GM21381 (cell line): Measurements from ENCODE around the gene TLE4.

Experiments used
- ATAC-seq: cut with Tn5 transposase; IDR thresholded peaks from one replicate; pipeline ENCODE4 v1.9.1; 2021; ENCODE audit warnings: mild to moderate bottlenecking, moderate library complexity; ENCODE audit not compliant: unreplicated experiment

The TLE4 gene

GRCh38 chr9:79684711-79685575 is 113.2 kb downstream of the TLE4 start:
- no peak for ATAC-seq

DNA sequence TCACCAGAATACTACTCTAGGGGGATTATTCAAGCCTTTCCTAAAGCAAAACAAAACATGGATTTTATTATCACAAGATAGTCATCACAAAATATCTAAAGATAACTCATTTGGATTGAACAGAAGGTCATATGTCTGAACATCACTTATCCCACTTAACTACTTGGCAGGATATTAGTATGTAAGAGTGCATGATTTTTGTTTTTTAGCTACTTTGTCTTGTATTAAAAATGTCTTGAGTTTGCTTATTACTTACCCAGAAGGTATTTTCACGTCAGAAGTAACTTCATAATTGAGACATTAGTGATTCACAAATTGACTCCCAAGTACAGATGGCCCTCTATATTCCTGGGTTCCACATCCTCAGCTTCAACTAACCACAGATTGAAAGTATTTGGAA is 113.8 kb downstream of the TLE4 start:
- ATAC-seq, result no peak

GRCh38 chr9:79686381-79687130 is 114.8 kb downstream of the TLE4 start:
- ATAC-seq, result no peak

- ATAC-seq, result no peak
These were observed 115.3 kb downstream of the TLE4 start for GRCh38 chr9:79687131-79687447.

GRCh38 chr9:79688363-79688762 is 116.6 kb downstream of the TLE4 start:
- no peak for ATAC-seq

- ATAC-seq, result no peak
These were observed 117.8 kb downstream of the TLE4 start for GRCh38 chr9:79689576-79689975.

GRCh38 chr9:79691496-79691895 is 119.7 kb downstream of the TLE4 start:
- ATAC-seq, result no peak

- no peak for ATAC-seq
These were observed 121.2 kb downstream of the TLE4 start for GRCh38 chr9:79692857-79693571.

GRCh38 chr9:79693750-79694149 is 122.0 kb downstream of the TLE4 start:
- no peak for ATAC-seq

- no peak for ATAC-seq
These were observed 122.4 kb downstream of the TLE4 start for GRCh38 chr9:79694208-79694607.

- no peak for ATAC-seq
These were observed 123.1 kb downstream of the TLE4 start for GRCh38 chr9:79694676-79695400.

DNA sequence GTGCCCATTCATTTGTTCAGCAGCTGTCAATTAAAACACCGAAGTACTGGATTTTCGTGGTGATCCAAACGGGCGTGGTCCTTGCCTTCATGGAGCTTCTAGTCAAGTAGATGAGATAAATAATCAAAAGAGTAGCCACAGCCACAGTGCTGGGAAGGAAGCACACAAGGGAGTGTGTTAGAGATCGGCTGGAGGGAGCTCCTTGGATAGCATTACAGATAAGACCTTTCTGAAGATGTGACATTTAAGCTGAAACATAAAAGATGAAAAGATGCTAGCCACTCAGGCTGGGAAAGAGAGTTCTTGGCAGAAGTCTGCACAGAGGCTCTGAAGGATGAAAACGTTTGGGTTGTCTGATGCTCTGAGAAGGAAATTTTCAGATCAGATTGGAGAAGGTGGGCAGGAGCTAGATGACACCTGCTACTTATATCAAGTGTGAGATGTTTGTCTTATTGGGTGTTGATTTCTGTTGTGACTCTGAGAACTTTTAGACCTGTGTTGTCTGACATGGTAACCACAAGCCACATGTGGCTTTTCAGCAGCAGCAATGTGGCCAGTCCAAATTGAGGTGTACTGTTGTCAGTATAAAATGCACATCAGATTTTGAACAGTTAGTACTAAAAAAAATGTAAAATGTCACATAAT is 123.9 kb downstream of the TLE4 start:
- peak; percentile 58 for ATAC-seq

DNA sequence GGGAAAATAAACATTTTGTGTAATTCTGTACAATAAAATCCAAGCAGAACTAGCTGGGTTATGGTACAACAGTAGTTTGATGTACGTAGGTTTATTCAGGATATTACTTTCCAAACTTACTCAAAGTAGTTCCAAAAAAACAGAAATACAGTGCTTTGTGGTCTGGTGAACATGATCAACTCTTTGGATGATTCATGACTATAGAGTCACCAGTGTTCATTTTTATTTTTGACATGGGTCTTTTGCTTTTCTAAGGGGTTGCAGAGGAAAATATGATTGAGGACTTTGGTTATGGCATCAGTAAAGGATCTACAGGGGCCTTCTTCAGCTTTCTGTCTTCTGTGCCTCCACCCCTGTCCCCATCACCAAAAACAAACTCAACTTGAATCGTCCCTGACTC is 127.2 kb downstream of the TLE4 start:
- ATAC-seq, result no peak

- ATAC-seq, result no peak
These were observed 127.7 kb downstream of the TLE4 start for GRCh38 chr9:79699479-79699878.

DNA sequence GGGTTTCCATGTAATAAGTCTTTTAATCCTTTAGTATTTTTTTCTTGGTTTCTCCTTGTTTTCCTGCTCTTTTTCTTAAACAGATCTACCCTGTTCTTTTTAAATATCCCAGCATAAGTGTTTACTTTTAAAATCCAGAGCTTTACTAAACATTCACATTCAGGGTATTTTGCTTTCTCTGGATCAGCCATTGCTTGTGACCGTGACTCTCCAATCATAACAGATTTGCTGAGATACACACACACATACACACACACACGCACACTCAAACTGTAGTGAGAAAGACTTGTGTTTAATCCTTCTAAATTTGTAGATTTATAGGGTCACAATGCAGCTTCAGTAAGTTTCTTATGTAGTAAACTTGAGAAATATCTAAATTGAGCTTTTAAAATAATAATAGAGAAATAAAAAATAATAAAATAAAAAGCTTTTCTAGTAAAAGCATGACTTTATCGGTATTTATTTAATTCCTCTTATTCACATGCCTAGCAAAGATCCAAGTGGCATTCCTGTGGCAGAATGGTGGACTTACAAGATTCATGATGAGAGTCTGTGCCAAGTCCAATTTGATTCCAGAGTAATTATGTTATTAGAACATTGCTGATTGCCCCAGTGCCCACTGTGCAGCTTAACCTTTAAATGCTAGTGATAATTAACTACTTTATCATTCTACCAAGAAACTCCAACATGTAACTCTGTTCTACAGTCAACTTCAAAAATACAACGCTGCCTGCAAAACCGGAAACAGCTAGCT is 129.0 kb downstream of the TLE4 start:
- no peak for ATAC-seq

GRCh38 chr9:79701651-79702050 is 129.9 kb downstream of the TLE4 start:
- ATAC-seq, result no peak

DNA sequence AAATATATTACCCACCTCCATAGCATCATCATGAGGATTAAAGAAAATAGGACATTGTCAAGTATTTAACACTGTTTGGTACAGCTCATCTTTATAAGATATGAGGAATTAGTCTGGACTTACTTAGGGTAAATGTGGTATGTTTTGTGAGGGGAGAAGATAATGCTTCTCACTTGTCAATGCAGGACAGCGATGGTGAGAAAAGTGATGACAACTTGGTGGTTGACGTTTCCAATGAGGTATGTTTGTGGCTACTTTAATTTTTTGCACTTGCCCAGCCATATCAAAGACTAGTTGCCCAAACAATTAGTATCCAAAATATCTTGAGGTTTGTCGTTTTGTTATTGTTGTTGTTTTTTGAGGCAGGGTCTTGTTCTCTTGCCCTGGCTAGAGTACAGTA is 133.9 kb downstream of the TLE4 start:
- no peak for ATAC-seq

DNA sequence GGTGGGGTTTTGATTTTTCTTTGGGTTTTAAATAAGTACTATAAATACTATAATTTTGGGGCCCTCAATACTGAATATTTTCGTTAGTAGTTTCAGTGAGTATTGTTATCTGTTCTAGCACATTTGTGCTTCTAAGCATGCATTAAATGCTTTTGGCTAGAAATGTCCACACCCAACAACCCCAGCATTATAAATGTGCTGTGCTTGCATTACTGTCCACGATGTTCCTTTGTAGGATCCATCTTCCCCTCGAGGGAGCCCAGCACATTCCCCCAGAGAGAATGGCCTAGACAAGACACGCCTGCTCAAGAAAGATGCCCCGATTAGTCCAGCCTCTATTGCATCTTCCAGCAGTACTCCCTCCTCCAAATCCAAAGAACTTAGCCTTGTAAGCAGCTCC is 134.7 kb downstream of the TLE4 start:
- ATAC-seq, result no peak

DNA sequence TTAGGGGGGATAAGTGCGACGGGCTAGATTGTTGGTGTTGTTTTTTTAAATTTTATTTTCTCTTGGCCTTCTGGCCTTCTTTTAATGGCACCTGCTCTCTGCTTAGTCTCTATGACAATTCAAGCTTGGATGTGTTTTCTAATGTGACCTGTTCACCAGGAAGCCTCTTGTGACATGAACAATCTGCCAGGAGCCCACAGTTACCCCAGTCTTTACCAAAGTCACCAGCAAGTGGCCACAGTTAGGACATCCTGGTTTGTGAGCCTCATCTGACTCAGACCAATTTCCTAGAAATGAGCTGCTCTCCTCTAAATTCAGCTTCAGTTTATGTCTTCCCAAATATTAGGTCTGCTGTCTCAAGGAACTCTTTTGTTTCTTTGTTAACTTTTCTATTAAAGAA is 135.8 kb downstream of the TLE4 start:
- ATAC-seq, result no peak

DNA sequence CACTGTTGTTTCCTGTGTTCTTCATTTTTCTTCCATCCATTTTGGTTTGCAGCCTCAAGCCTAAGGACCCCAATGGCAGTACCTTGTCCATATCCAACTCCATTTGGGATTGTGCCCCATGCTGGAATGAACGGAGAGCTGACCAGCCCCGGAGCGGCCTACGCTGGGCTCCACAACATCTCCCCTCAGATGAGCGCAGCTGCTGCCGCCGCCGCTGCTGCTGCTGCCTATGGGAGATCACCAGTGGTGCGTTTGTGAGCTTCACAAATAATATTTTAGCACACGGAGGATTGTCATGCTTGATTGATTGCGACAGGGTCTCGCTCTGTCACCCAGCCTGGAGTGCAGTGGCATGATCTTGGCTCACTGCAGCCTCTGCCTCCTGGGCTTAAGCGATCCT is 136.8 kb downstream of the TLE4 start:
- no peak for ATAC-seq
